Psoas muscle (tissue), 8 donors: ENCODE data around the gene VAV2. TPM values are rescaled to one million over a fixed set of nuclear protein-coding genes. Genes with fewer than 3 reads are reported as not detected.

Source experiments
- ATAC-seq, 4 donors: fragments of 200-7000 bp; cut with Tn5 transposase; one replicate each; pipeline ENCODE4 v1.9.1; 2020; ENCODE audit warnings: moderate library complexity in 3 of 4, mild to moderate bottlenecking in 2 of 4
- DNase-seq, 2 donors: peaks; one replicate each; pipeline ENCODE4 v3.0.0-alpha.2; 2020
- H3K27ac ChIP-seq: fragments of 200-600 bp; one replicate; pipeline ENCODE4 v1.8.0; 2022
- H3K27me3 ChIP-seq, 3 donors: fragments of 200-600 bp in 1 of 3; one replicate each; pipeline versions ENCODE4 v1.6.1 to v1.8.0; 2013 to 2022; ENCODE audit warnings: low read length in 2 of 3, mild to moderate bottlenecking in 2 of 3, moderate library complexity in 1 of 3; ENCODE audit not compliant: insufficient read depth in 3 of 3
- H3K36me3 ChIP-seq, 2 donors: fragments of 200-600 bp in 1 of 2; one replicate each; pipeline versions ENCODE4 v1.6.1 to v1.8.0; 2013 to 2022; ENCODE audit warnings: low read depth in 1 of 2, mild to moderate bottlenecking in 1 of 2, moderate library complexity in 1 of 2; ENCODE audit not compliant: insufficient read depth in 1 of 2
- H3K4me1 ChIP-seq: fragments of 200-600 bp; one replicate; pipeline ENCODE4 v1.8.0; 2022
- H3K4me3 ChIP-seq: fragments of 200-600 bp; one replicate; pipeline ENCODE4 v1.8.0; 2022; ENCODE audit warnings: mild to moderate bottlenecking
- H3K9me3 ChIP-seq: fragments of 200-600 bp; one replicate; pipeline ENCODE4 v1.8.0; 2022
- whole genome bisulfite sequencing, 3 donors: extraction: QIAGEN DNeasy Blood & Tissue Kit; methylation state at CpG; one replicate each; pipeline versions ENCODE4 v1.1.6 to v1.1.7; 2013; 5-methylcytosine and 5-hydroxymethylcytosine counted together
- intact Hi-C, 2 donors: fragments of 100-400 bp; cut with DNase I; formaldehyde crosslinking; loops; one replicate each; pipeline versions ENCODE4 v1.11.0 to v1.14.2; 2022
- polyA plus RNA-seq, 3 donors: library from polyadenylated mRNA; stranded (reverse); fragments of 200-250 nt; gene quantifications; one replicate each; pipeline ENCODE4 v1.2.3, GENCODE V29; 2013
- total RNA-seq, 4 donors: library from RNA; stranded (reverse); fragmentation: NEBNext Ultra II Directional in 2 of 4; extraction: Animal tissue kit (Norgen Biotek cat#: 25700) in 2 of 4; gene quantifications; one replicate each; pipeline versions ENCODE4 v1.2.1 to v1.2.4, GENCODE V29; 2021 to 2023
- TF ChIP-seq, protein P1 (sequence below): fragments of 200-600 bp; IDR thresholded peaks from one replicate; pipeline ENCODE4 v1.8.0; 2022; ENCODE audit warnings: antibody characterized with exemption
- donor health status: healthy with polysubstance abuse.
- donor health status: DM: no; HTN: no; CAD: no; lungs with moderate emphysema.
- donor health status: Bipolar disorder and iron deficiency.
- donor health status: healthy.
- donor health status: DM: yes; HTN: yes; CAD: no.
- donor health status: DM: no; HTN: no; CAD: no.
- donor health status: DM: no; HTN: no; CAD: no.
- donor health status: DM: yes; HTN: yes; CAD: no.

VAV2 gene
- total and polyA plus RNA-seq, 7 donors: 0.70 to 2.9 (median 1.4) TPM

GRCh38 chr9:133813749-133814585 is 178.2 kb downstream of the VAV2 start:
- intact Hi-C loops: no loop called here
- H3K9me3 ChIP-seq: no peaks in the 10 kb centered on the region
- no peak overlapping the region for H3K4me3 ChIP-seq
- no peaks in the 10 kb centered on the region for H3K36me3 ChIP-seq
- H3K27ac ChIP-seq: no peak overlapping the region
- no peaks in the 10 kb centered on the region for H3K4me1 ChIP-seq
- TF ChIP-seq, protein P1, sequence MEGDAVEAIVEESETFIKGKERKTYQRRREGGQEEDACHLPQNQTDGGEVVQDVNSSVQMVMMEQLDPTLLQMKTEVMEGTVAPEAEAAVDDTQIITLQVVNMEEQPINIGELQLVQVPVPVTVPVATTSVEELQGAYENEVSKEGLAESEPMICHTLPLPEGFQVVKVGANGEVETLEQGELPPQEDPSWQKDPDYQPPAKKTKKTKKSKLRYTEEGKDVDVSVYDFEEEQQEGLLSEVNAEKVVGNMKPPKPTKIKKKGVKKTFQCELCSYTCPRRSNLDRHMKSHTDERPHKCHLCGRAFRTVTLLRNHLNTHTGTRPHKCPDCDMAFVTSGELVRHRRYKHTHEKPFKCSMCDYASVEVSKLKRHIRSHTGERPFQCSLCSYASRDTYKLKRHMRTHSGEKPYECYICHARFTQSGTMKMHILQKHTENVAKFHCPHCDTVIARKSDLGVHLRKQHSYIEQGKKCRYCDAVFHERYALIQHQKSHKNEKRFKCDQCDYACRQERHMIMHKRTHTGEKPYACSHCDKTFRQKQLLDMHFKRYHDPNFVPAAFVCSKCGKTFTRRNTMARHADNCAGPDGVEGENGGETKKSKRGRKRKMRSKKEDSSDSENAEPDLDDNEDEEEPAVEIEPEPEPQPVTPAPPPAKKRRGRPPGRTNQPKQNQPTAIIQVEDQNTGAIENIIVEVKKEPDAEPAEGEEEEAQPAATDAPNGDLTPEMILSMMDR: no peak
- peaks cover 0 to 36% (median 4%) of the 10 kb centered on the region in 3 donors for H3K27me3 ChIP-seq
- 40 to 53% (median 47%) methylated on average over 29 of the region's 29 CpGs for WGBS, 3 donors
- DNase-seq (peak; percentile 75 to 83), ATAC-seq (peak; percentile 60 to 84 (median 81))

DNA sequence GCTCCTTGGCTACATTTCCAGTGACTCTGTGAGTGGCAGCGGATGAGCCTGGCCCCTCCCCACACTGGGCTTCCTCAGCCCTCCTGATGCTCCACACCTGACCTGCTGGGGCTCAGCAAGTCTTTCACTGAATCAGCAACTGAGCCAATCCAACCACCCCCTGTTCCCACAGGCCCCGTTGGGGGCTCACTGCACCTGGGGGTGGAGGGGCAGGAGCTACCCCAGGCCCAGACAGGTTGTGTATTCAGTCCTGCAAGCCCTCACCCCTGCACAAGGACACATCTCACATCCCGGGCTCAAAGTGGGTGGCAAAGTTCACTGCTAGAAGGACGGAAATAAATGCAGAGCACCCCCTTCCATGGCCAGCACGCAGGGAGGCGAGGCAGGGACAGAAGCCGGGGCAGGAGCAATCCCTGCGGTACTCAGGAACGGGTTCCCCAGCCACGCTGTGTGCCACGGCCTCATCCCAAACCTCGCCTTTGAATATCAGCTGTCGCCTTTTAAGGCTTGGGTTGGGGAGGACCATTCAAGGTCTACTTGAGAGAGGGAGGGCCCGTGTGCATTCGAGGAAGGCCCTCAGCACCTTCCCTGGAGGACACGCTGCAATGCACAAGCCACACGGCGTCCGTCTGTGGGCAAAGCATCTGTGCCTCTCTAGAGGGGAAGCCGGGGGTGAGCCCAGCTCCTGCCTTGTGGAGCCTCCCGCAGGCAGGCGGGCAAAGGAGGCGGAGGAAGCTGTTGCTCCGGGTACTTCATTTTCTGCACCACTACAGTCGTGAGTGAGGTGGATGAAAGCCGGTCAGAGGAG is 179.0 kb downstream of the VAV2 start:
- Histone ChIP-seq H3K4me3 (no peak overlapping the region), H3K9me3 (no peaks in the 10 kb centered on the region), H3K36me3 (no peaks in the 10 kb centered on the region), H3K4me1 (no peaks in the 10 kb centered on the region), H3K27me3 (peaks cover 0 to 36% (median 4%) of the 10 kb centered on the region in 3 donors), H3K27ac (no peak overlapping the region)
- 87 to 93% (median 91%) methylated on average over 26 of the region's 26 CpGs for WGBS, 3 donors
- ATAC-seq (no peak), DNase-seq (no peak)
- intact Hi-C loops: no loop called here
- TF ChIP-seq, protein P1: no peak

DNA sequence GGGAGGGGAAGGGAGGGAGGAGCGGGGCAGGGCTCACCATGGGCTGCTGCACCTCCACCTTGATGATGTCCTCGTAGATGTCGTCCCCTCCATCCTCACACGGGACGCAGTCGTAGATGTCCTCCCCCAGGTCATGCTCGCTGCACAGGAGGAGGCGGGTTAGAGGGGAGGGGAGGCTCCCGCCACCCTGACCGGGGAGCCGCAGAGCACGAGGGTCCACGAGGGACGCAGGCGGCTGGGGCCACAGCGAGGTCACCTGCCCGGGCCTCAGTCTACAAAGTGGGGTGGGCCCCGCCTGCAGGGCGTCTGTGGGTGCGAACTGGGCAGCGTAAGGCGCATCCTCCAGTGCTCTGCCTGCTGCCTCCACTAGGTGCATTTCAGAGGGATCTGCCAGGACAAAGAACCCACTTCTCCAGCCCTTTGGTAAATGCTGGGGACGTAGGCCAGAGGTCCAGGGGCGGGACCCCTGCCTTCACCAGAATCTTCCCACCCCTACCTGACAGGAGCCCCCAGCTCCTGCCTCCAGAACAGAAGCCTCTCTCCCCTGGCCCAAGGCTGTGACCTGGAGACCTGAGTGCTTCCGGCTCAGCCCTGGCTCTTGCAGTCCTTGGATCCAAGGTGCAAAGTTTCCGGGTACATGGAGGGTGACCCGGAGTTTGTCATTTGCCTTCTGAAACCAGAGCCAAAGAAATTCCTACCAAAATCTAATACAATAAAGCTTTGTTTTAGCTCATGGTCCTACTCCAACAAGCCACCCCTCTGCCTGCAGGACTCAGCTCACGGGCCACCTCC is 179.9 kb downstream of the VAV2 start:
- H3K36me3 ChIP-seq: no peaks in the 10 kb centered on the region
- no peak overlapping the region for H3K4me3 ChIP-seq
- H3K4me1 ChIP-seq: no peaks in the 10 kb centered on the region
- 92 to 95% (median 94%) methylated on average over 27 to 28 of the region's 28 CpGs for WGBS, 3 donors
- H3K27ac ChIP-seq: no peak overlapping the region
- no peaks in the 10 kb centered on the region for H3K9me3 ChIP-seq
- TF ChIP-seq, protein P1: no peak
- intact Hi-C loops: no loop called here
- ATAC-seq (no peak), DNase-seq (no peak)
- H3K27me3 ChIP-seq: peaks cover 0 to 36% (median 4%) of the 10 kb centered on the region in 3 donors

GRCh38 chr9:133811471-133811870 is 180.7 kb downstream of the VAV2 start:
- intact Hi-C loops: no loop called here
- H3K9me3 ChIP-seq: no peaks in the 10 kb centered on the region
- H3K36me3 ChIP-seq: no peaks in the 10 kb centered on the region
- H3K4me1 ChIP-seq: no peaks in the 10 kb centered on the region
- WGBS, 3 donors: 78 to 90% (median 87%) methylated on average over 13 of the region's 13 CpGs
- ATAC-seq: no peak
- H3K27ac ChIP-seq: no peak overlapping the region
- peaks cover 0 to 29% (median 3%) of the 10 kb centered on the region in 3 donors for H3K27me3 ChIP-seq
- DNase-seq: no peak
- TF ChIP-seq, protein P1: no peak
- no peak overlapping the region for H3K4me3 ChIP-seq
